Measurements from ENCODE around the gene ITPR2.
"Not testable (repeated sequence)": the region's sequence is repeated elsewhere in the genome, so short reads cannot be mapped to it uniquely, and the experiment has no call there.

GRCh38 chr12:26430596-26430995, 402.4 kb downstream of the ITPR2 start:
- TF ChIP-seq POLR2AphosphoS5 (IDR thresholded peaks at IDR 0.05; ENCODE audit: low read depth, low read length) = not testable (repeated sequence)
- TF ChIP-seq, protein P1, sequence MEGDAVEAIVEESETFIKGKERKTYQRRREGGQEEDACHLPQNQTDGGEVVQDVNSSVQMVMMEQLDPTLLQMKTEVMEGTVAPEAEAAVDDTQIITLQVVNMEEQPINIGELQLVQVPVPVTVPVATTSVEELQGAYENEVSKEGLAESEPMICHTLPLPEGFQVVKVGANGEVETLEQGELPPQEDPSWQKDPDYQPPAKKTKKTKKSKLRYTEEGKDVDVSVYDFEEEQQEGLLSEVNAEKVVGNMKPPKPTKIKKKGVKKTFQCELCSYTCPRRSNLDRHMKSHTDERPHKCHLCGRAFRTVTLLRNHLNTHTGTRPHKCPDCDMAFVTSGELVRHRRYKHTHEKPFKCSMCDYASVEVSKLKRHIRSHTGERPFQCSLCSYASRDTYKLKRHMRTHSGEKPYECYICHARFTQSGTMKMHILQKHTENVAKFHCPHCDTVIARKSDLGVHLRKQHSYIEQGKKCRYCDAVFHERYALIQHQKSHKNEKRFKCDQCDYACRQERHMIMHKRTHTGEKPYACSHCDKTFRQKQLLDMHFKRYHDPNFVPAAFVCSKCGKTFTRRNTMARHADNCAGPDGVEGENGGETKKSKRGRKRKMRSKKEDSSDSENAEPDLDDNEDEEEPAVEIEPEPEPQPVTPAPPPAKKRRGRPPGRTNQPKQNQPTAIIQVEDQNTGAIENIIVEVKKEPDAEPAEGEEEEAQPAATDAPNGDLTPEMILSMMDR (IDR thresholded peaks at IDR 0.05) = not testable (repeated sequence)
- TF ChIP-seq, protein P2, sequence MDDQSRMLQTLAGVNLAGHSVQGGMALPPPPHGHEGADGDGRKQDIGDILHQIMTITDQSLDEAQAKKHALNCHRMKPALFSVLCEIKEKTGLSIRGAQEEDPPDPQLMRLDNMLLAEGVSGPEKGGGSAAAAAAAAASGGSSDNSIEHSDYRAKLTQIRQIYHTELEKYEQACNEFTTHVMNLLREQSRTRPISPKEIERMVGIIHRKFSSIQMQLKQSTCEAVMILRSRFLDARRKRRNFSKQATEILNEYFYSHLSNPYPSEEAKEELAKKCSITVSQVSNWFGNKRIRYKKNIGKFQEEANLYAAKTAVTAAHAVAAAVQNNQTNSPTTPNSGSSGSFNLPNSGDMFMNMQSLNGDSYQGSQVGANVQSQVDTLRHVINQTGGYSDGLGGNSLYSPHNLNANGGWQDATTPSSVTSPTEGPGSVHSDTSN (IDR thresholded peaks at IDR 0.05) = not testable (repeated sequence)
